GM12801 (cell line): ENCODE data around the gene SSU72.

Experiments
- CTCF ChIP-seq: IDR thresholded peaks from one replicate; pipeline ENCODE4 v1.5.1; 2011; ENCODE audit warnings: control low read depth; ENCODE audit not compliant: insufficient read length; ENCODE audit errors: extremely low read depth

Gene SSU72

GRCh38 chr1:1620433-1621139 lies 45.9 kb upstream of the SSU72 start:
- no peak for TF ChIP-seq CTCF

- no peak for TF ChIP-seq CTCF
Measured at GRCh38 chr1:1619917-1620361, 45.3 kb upstream of the SSU72 start.

DNA sequence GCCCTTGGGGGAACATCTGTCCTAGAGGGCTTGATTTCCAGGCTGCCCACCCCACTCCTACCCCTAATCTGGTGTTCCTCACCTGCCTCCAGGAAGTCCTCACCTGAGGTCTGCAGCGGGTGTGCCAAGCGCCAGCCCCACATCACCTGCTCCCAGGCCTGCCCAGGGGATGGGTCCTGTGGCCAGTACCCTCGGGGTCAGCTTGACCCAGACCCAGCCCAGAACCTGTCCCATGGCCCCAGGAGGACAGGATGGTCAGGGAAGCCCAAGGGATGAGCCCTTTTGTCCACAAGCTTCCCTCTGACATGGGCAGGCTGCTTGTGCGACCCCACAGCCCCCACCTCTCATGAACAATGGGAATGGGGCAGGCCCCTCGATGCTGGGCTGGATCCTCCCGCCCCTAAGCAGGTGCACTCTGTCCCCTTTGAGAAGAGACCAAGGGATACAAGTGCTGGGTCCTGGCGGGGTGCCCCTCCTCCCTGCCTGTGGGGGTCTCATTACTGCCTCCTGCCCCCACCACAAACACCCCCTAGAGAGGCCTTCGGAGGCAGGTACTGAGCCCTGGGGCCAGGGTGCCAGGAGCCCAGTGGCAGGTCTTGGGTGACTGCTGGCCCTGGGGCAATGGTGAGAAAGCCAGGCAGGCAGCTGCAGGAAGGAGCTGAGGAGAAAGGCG lies 43.9 kb upstream of the SSU72 start:
- no peak for TF ChIP-seq CTCF

- TF ChIP-seq CTCF: no peak
Measured at GRCh38 chr1:1617925-1618324, 43.3 kb upstream of the SSU72 start.

DNA sequence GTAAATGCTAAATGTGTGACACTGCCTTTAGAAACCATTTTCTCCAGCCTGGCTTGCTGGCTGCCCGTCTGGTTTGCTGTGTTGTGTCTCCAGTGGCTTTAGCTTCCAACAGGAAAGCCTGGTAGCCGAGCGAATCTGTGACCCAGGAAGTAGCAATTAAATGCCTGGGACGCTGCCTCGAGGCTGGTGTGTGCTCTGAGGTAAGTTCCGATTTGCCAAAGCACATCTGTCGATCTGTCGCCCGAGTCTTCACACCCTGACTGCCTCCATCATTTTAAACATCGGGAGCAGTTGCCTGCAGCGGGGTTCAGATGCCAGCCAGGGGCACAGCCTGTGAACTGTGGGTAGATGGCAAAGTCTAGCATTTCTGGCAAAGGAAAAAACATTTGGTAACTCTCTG lies 42.9 kb upstream of the SSU72 start:
- TF ChIP-seq CTCF: no peak

DNA sequence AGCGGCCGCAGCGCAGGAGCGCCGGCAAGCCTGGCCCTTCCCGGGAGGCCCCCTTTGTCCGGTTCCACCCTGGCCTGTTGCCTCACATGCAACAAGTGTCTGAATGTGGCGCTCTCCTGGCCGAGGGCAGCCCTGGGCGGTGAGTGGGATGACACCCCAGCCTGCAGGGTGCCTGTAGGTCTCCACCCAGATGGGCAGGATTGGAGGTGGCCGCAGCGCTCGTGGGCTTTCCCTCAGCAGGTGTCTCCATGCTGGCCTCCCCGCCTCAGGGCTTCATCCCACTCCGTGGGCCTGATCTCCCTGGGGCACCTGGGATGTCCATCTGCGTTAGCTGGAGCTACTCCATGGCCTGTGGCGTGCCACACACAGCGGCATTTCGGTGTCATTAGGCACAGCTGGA lies 42.2 kb upstream of the SSU72 start:
- TF ChIP-seq CTCF: no peak

DNA sequence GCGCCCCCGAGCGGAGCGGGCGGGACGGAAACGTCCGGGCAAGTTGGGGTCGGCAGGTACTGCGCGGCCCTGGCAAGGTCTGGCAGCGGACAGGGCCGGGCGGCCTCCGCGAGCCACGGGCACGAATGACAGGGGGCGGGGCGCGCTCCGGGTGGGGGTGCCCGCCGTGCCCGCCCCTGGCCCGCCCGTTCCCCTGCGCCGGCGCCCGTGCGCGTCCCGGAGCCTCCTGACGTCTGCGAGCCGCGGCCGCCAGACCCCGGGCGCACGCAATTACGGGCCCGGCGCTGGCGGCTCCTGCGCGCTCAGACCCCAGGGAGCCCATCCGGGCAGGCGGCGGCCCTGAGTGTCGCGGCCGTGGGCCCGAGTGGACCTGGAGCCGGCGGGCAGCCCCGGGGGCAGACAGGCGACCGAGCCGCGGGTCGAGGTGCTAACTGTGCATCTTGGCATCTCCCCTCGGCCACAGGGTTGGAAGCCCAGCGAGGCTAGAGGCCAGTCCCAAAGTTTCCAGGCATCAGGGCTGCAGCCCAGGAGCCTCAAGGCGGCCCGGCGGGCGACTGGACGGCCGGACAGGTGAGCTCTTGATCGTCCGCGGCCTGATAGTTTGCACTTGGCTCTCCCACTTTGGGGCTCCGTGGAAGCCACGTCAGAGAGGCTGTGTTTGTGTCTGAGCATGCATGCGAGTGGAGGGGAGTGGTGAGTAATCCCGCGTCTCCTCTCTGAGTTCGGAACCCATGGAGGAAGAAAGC lies 41.6 kb upstream of the SSU72 start:
- no peak for TF ChIP-seq CTCF
